ENCODE measurements around the gene MRTFA. TPM values are rescaled to one million over a fixed set of nuclear protein-coding genes. Genes with fewer than 3 reads are reported as not detected.
"Not testable (repeated sequence)": the region's sequence is repeated elsewhere in the genome, so short reads cannot be mapped to it uniquely, and the experiment has no call there.

The MRTFA gene
- total and polyA plus RNA-seq, 8 donors = 22.5 to 58.0 (median 26.5) TPM

DNA sequence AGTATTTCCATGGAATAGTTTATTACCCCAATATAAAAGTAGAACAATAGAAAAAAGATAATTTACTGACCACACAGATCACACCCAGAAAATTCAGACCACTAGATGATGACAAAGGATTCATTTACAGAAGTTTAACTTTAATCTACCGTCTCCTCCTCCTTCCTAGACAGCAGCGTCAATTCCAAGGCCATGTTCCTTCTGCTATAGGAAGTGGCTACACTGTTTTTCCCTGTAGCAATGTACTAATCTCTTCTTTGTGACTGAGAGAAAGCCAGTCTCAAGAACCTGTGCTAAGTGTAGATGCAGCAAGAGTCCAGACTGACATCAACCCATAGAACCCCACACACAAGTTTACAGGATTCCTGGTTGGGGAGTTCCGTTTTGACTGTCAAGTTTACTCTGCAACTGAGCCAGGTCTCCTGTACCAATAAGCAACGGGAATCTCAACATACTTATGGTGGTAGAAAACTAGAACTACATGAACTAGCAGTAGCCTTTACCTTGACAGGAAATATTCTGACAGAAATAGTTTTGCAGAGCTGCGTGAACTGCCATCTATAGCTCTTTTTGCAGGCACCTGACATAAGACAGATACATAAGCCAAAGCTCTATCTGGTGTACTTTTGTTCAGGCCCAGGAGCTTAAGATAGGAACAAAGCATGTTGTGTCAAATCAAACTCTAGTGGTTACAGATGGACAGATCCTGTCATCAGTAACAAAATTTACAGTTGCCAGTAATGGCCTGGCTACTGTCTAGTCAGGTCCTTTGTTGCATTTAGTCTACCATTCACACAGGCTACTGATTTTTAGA lies 42.9 kb downstream of the MRTFA start:
- Histone ChIP-seq H3K27me3 (no peaks in the 10 kb centered on the region), H3K9me3 (no peaks in the 10 kb centered on the region), H3K4me3 (no peak overlapping the region), H3K27ac (no peak overlapping the region), H3K4me1 (peaks cover 0 to 54% of the 10 kb centered on the region in 2 donors), H3K36me3 (no peaks in the 10 kb centered on the region)
- TF ChIP-seq, protein P1, sequence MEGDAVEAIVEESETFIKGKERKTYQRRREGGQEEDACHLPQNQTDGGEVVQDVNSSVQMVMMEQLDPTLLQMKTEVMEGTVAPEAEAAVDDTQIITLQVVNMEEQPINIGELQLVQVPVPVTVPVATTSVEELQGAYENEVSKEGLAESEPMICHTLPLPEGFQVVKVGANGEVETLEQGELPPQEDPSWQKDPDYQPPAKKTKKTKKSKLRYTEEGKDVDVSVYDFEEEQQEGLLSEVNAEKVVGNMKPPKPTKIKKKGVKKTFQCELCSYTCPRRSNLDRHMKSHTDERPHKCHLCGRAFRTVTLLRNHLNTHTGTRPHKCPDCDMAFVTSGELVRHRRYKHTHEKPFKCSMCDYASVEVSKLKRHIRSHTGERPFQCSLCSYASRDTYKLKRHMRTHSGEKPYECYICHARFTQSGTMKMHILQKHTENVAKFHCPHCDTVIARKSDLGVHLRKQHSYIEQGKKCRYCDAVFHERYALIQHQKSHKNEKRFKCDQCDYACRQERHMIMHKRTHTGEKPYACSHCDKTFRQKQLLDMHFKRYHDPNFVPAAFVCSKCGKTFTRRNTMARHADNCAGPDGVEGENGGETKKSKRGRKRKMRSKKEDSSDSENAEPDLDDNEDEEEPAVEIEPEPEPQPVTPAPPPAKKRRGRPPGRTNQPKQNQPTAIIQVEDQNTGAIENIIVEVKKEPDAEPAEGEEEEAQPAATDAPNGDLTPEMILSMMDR (IDR thresholded peaks at IDR 0.05) = no peak
- intact Hi-C loops (cut with DNase I) = no loop called here
- ATAC-seq (no peak), DNase-seq (no peak)

DNA sequence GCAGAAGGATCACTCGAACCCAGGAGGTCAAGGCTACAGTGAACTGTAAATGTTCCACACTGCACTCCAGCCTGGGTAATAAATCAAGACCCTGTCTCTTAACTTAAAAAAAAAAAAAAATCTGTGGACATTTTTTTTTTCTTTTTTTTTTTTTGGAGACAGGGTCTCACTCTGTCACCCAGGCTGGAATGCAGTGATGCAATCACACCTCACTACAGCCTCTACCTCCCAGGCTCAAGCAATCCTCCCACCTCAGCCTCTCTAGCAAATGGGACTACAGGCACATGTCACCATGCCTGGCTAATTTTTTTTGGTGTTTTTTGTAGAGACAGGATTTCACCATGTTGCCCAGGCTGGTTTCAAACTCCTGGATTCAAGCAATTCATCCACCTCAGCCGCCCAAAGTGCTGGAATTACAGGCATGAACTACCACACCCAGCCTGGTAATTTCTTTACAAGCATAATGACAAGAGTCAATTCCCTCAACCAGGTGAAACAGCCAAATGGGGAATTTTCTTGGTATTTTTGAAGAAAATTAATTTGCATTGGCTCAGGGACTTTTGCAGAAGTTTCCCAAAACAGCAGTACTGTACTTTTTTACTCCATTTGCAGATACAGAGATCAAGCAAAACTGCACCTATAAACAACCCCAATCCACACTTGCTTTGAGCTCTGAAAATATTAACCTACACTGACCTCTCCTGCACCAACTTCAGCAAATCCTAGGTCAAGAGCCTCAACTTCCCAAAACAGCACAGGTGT lies 44.0 kb downstream of the MRTFA start:
- ATAC-seq (no peak), DNase-seq (no peak)
- H3K4me3 ChIP-seq = no peak overlapping the region
- intact Hi-C loops (cut with DNase I) = no loop called here
- peaks cover 0 to 45% of the 10 kb centered on the region in 2 donors for H3K4me1 ChIP-seq
- H3K9me3 ChIP-seq = no peaks in the 10 kb centered on the region
- H3K36me3 ChIP-seq = no peaks in the 10 kb centered on the region
- H3K27ac ChIP-seq = no peak overlapping the region
- TF ChIP-seq, protein P1 (IDR thresholded peaks at IDR 0.05) = no peak
- no peaks in the 10 kb centered on the region for H3K27me3 ChIP-seq

DNA sequence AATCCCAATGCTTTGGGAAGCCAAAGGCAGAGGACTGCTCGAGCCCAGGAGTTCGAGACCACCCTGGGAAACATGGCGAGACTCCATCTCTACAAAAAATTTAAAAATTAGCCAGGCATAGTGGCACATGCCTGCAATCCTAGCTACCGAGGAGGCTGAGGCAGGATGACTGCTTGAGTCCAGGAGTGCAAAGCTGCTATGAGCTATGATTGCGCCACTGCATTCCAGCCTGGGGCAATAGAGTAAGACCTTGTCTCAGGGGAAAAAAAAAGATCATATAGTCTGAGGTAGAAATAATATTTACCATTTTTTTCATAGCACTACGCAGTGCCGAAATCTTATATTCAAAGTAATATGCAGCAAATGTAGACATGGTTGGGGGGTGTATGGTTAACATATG lies 47.8 kb downstream of the MRTFA start:
- Histone ChIP-seq H3K4me1 (peaks cover 0 to 13% of the 10 kb centered on the region in 2 donors), H3K9me3 (no peaks in the 10 kb centered on the region), H3K4me3 (no peak overlapping the region), H3K27me3 (no peaks in the 10 kb centered on the region), H3K27ac (no peak overlapping the region), H3K36me3 (peaks cover 0 to 10% of the 10 kb centered on the region in 2 donors)
- peak in 1 of 4 donors; percentile 38 for DNase-seq
- intact Hi-C loops (cut with DNase I) = no loop called here
- TF ChIP-seq, protein P1 (IDR thresholded peaks at IDR 0.05) = no peak
- peak; percentile 80 for ATAC-seq

DNA sequence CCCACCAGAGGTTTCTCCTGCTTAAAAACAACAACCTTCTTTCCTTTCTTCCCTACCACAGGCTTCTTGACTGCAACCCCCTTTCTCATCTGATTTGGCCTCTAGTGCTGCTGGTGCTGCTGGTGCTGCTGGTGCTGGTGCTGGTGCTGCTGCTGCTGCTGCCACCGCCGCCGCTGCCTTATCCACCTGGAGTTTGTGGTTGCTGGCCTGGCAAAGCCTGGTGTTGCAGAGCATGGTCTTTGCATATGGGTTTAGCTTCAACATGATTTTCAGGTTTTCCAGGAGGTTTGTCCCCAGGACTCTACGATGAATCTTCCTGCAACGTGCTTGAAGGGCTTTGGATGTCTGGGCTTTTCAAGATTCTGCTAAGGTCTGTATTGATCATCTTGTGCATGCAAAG lies 49.7 kb downstream of the MRTFA start:
- H3K27me3 ChIP-seq = no peaks in the 10 kb centered on the region
- H3K4me3 ChIP-seq = no peak overlapping the region
- no peak for DNase-seq
- H3K36me3 ChIP-seq = peaks cover 0 to 10% of the 10 kb centered on the region in 2 donors
- no peak overlapping the region for H3K27ac ChIP-seq
- TF ChIP-seq, protein P1 (IDR thresholded peaks at IDR 0.05) = no peak
- H3K9me3 ChIP-seq = no peaks in the 10 kb centered on the region
- H3K4me1 ChIP-seq = no peaks in the 10 kb centered on the region
- intact Hi-C loops (cut with DNase I) = no loop called here
- no peak for ATAC-seq

DNA sequence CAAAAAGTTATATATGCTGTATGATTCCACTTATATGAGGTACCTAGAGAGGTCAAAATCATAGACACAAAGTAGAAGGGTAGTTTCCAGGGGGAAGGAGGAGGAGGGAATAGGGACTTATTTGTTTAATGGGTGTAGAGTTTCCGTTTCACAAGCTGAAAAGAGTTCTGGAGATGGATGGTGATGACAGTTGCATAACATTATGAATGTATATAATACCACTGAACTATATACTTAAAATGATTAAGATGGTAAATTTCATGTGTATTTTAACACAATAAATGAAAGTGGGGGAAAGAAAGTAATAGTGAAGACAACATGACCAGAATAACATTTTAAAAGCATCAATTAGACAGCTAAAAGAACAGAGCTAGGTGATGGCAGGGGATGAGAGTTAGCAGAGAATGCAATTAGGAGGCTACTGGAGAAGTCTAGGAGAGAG lies 51.2 kb downstream of the MRTFA start:
- no peaks in the 10 kb centered on the region for H3K4me1 ChIP-seq
- H3K27me3 ChIP-seq = no peaks in the 10 kb centered on the region
- intact Hi-C loops (cut with DNase I) = no loop called here
- ATAC-seq (no peak), DNase-seq (no peak)
- no peaks in the 10 kb centered on the region for H3K9me3 ChIP-seq
- H3K27ac ChIP-seq = no peak overlapping the region
- TF ChIP-seq, protein P1 (IDR thresholded peaks at IDR 0.05) = no peak
- no peak overlapping the region for H3K4me3 ChIP-seq
- H3K36me3 ChIP-seq = peaks cover 0 to 10% of the 10 kb centered on the region in 2 donors

DNA sequence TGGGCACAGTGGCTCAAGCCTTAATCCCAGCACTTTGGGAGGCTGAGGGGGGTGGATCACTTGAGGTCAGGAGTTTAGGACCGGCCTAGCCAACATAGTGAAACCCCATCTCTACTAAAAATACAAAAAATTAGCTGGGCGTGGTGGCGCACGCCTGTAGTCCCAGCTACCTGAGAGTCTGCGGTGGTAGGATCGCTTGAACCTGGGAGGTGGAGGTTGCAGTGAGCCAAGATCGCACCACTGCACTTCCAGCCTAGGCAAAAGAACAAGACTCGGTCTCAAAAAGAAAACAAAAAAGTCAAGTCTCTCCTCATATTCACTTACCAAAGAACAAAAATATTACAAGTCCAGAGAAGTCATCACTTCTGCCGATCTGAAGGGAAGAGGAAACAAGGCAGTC lies 51.8 kb downstream of the MRTFA start:
- H3K4me1 ChIP-seq; H3K27me3 ChIP-seq; H3K9me3 ChIP-seq; intact Hi-C loops (cut with DNase I); H3K27ac ChIP-seq; ATAC-seq; DNase-seq; H3K4me3 ChIP-seq: not testable (repeated sequence)
- peaks cover 0 to 10% of the 10 kb centered on the region in 2 donors for H3K36me3 ChIP-seq

All from left lung (tissue), 10 donors.